Liver (tissue), 9 donors: ENCODE data around the gene DAND5. TPM values are rescaled to one million over a fixed set of nuclear protein-coding genes. Genes with fewer than 3 reads are reported as not detected.

ENCODE experiments used
- DNase-seq: peaks from one replicate; pipeline ENCODE4 v3.0.0-alpha.2; 2017; ENCODE audit warnings: low spot score
- H3K27ac ChIP-seq, 2 donors: one replicate each; pipeline ENCODE4 v1.7.0; 2013; ENCODE audit warnings: inconsistent platforms in 2 of 2, low read length in 2 of 2, control low read depth in 1 of 2, low read depth in 1 of 2, mild to moderate bottlenecking in 1 of 2
- H3K27me3 ChIP-seq, 4 donors: one replicate each; pipeline versions ENCODE4 v1.6.1 to v1.7.0; 2013; ENCODE audit warnings: low read length in 3 of 4, inconsistent platforms in 1 of 4, mild to moderate bottlenecking in 1 of 4, moderate library complexity in 1 of 4; ENCODE audit not compliant: control insufficient read depth in 4 of 4, insufficient read depth in 4 of 4
- H3K36me3 ChIP-seq, 4 donors: one replicate each; pipeline versions ENCODE4 v1.6.1 to v1.7.0; 2013; ENCODE audit warnings: low read length in 3 of 4, mild to moderate bottlenecking in 3 of 4, low read depth in 1 of 4, moderate library complexity in 1 of 4; ENCODE audit not compliant: control insufficient read depth in 4 of 4, insufficient read depth in 3 of 4
- H3K4me1 ChIP-seq, 4 donors: one replicate each; pipeline versions ENCODE4 v1.6.1 to v1.7.0; 2013; ENCODE audit warnings: low read length in 3 of 4, mild to moderate bottlenecking in 3 of 4, moderate library complexity in 1 of 4; ENCODE audit not compliant: control insufficient read depth in 4 of 4, insufficient read depth in 4 of 4
- H3K4me3 ChIP-seq, 3 donors: one replicate each; pipeline versions ENCODE4 v1.6.1 to v1.7.0; 2013; ENCODE audit warnings: low read length in 3 of 3, control low read depth in 1 of 3, low read depth in 1 of 3, mild to moderate bottlenecking in 1 of 3
- H3K9ac ChIP-seq, 2 donors: one replicate each; pipeline ENCODE4 v1.7.0; 2013; ENCODE audit warnings: low read length in 2 of 2, mild to moderate bottlenecking in 2 of 2, moderate library complexity in 2 of 2, control low read depth in 1 of 2, low read depth in 1 of 2
- H3K9me3 ChIP-seq, 4 donors: one replicate each; pipeline versions ENCODE4 v1.6.1 to v1.7.0; 2013; ENCODE audit warnings: low read length in 3 of 4; ENCODE audit not compliant: control insufficient read depth in 4 of 4
- CTCF ChIP-seq: fragments of 150-350 bp; IDR thresholded peaks from 2 replicates; pipeline ENCODE4 v1.5.1; 2017; ENCODE audit warnings: improper control_type of control experiment, low read depth, low read length; ENCODE audit not compliant: missing input control
- EGR1 ChIP-seq, 2 donors: IDR thresholded peaks; 2 replicates each; pipeline ENCODE4 v1.6.1; 2016 to 2018; ENCODE audit warnings: antibody characterized with exemption in 2 of 2, low read depth in 2 of 2
- FOXA1 ChIP-seq: IDR thresholded peaks from 2 replicates; pipeline ENCODE4 v1.6.1; 2016; ENCODE audit warnings: antibody characterized with exemption
- FOXA2 ChIP-seq: IDR thresholded peaks from 2 replicates; pipeline ENCODE4 v1.6.1; 2016; ENCODE audit warnings: antibody characterized with exemption
- GABPA ChIP-seq, 2 donors: IDR thresholded peaks in 1 of 2; conservative IDR thresholded peaks in 1 of 2; 2 replicates each; pipeline ENCODE4 v1.6.1; 2016; ENCODE audit warnings: antibody characterized with exemption in 2 of 2, mild to moderate bottlenecking in 1 of 2, moderate library complexity in 1 of 2
- HNF4A ChIP-seq, 2 donors: conservative IDR thresholded peaks; 2 replicates each; pipeline ENCODE4 v1.6.1; 2016; ENCODE audit warnings: antibody characterized with exemption in 2 of 2, mild to moderate bottlenecking in 2 of 2
- HNF4G ChIP-seq: IDR thresholded peaks from 2 replicates; pipeline ENCODE4 v1.6.1; 2016; ENCODE audit warnings: antibody characterized with exemption
- NR2F2 ChIP-seq: IDR thresholded peaks from 2 replicates; pipeline ENCODE4 v1.6.1; 2016; ENCODE audit warnings: antibody characterized with exemption
- SP1 ChIP-seq: IDR thresholded peaks from 2 replicates; pipeline ENCODE4 v1.6.1; 2018; ENCODE audit warnings: antibody characterized with exemption, mild to moderate bottlenecking
- YY1 ChIP-seq: IDR thresholded peaks from 2 replicates; pipeline ENCODE4 v1.6.1; 2016; ENCODE audit warnings: antibody characterized with exemption, mild to moderate bottlenecking
- ZBTB33 ChIP-seq: IDR thresholded peaks from 2 replicates; pipeline ENCODE4 v1.6.1; 2016; ENCODE audit warnings: antibody characterized with exemption
- WGBS: extraction: QIAGEN DNeasy Blood & Tissue Kit; methylation state at CpG from one replicate; pipeline ENCODE4 v1.1.7; 2013; 5-methylcytosine and 5-hydroxymethylcytosine counted together
- polyA plus RNA-seq, 2 donors: library from polyadenylated mRNA; stranded (reverse) in 1 of 2; unstranded in 1 of 2; fragments of 200-250 nt in 1 of 2; fragments of >200 nt in 1 of 2; fragmentation: Nextera tagmentation in 1 of 2; extraction: Ambion mirVana in 1 of 2; gene quantifications; one replicate each; pipeline versions ENCODE4 v1.2.1 to v1.2.3, GENCODE V29; 2013 to 2015
- total RNA-seq, 2 donors: library from RNA; depleted of rRNA; stranded (reverse); fragments of >200 nt; gene quantifications; one replicate each; pipeline ENCODE4 v1.2.3, GENCODE V29; 2014
- TF ChIP-seq, protein P1 (sequence below): IDR thresholded peaks from 2 replicates; pipeline ENCODE4 v1.6.1; 2016; ENCODE audit warnings: antibody characterized with exemption
- donor health status: healthy.
- donor health status: healthy.
- donor health status: healthy.
- donor health status: healthy.
- donor health status: healthy.

Gene DAND5
- total and polyA plus RNA-seq, 4 donors = 0.23 TPM; not detected in 3

GRCh38 chr19:12930002-12930645, 39.3 kb upstream of the DAND5 start:
- H3K27me3 ChIP-seq = no peaks in the 10 kb centered on the region
- H3K36me3 ChIP-seq = peaks cover 11 to 36% (median 24%) of the 10 kb centered on the region in 4 donors
- no peak overlapping the region for H3K27ac ChIP-seq
- WGBS = 94% methylated on average over 19 of the region's 19 CpGs
- peaks cover 4 to 22% (median 13%) of the 10 kb centered on the region in 4 donors for H3K4me1 ChIP-seq
- DNase-seq = no peak
- no peaks in the 10 kb centered on the region for H3K9me3 ChIP-seq
- no peak for TF ChIP-seq GABPA (IDR thresholded peaks at IDR 0.05 in 1 of 2, conservative IDR thresholded peaks at IDR 0.05 in 1 of 2)
- TF ChIP-seq HNF4A (conservative IDR thresholded peaks at IDR 0.05) = no peak
- no peak for TF ChIP-seq ZBTB33
- TF ChIP-seq EGR1 (IDR thresholded peaks at IDR 0.05; ENCODE audit: low read depth in 2 of 2) = no peak
- no peak for TF ChIP-seq SP1
- TF ChIP-seq CTCF = no peak
- no peak for TF ChIP-seq YY1
- TF ChIP-seq FOXA1 = no peak
- TF ChIP-seq, protein P1, sequence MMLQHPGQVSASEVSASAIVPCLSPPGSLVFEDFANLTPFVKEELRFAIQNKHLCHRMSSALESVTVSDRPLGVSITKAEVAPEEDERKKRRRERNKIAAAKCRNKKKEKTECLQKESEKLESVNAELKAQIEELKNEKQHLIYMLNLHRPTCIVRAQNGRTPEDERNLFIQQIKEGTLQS = no peak
- no peak for TF ChIP-seq NR2F2
- TF ChIP-seq FOXA2 = no peak
- no peak overlapping the region for H3K9ac ChIP-seq
- H3K4me3 ChIP-seq = no peak overlapping the region

- TF ChIP-seq HNF4G = no peak
- TF ChIP-seq CTCF = no peak
- no peak for TF ChIP-seq GABPA (IDR thresholded peaks at IDR 0.05 in 1 of 2, conservative IDR thresholded peaks at IDR 0.05 in 1 of 2)
- TF ChIP-seq FOXA2 = no peak
- Histone ChIP-seq H3K27ac (no peak overlapping the region), H3K27me3 (no peaks in the 10 kb centered on the region), H3K4me3 (peak overlapping the region; percentile 77 to 93 (median 91)), H3K9ac (peak overlapping the region; percentile 0 to 82), H3K9me3 (no peaks in the 10 kb centered on the region), H3K36me3 (peaks cover 9 to 23% (median 15%) of the 10 kb centered on the region in 4 donors), H3K4me1 (peaks cover 4 to 26% (median 19%) of the 10 kb centered on the region in 4 donors)
- no peak for DNase-seq
- 32% methylated on average over 16 of the region's 16 CpGs for WGBS
These were observed 36.7 kb upstream of the DAND5 start for GRCh38 chr19:12932392-12933286.
